NCI-H82 treated with DMSO at 0.1 percent for 48 hours (cell line): ENCODE data around the gene PTPRN2.
"Not testable (repeated sequence)": the region's sequence is repeated elsewhere in the genome, so short reads cannot be mapped to it uniquely, and the experiment has no call there.

ENCODE experiments used
- DNase-seq: peaks from one replicate; lab custom pipeline; 2025; ENCODE audit not compliant: unreplicated experiment; lab: John Stamatoyannopoulos, UW

The PTPRN2 gene

DNA sequence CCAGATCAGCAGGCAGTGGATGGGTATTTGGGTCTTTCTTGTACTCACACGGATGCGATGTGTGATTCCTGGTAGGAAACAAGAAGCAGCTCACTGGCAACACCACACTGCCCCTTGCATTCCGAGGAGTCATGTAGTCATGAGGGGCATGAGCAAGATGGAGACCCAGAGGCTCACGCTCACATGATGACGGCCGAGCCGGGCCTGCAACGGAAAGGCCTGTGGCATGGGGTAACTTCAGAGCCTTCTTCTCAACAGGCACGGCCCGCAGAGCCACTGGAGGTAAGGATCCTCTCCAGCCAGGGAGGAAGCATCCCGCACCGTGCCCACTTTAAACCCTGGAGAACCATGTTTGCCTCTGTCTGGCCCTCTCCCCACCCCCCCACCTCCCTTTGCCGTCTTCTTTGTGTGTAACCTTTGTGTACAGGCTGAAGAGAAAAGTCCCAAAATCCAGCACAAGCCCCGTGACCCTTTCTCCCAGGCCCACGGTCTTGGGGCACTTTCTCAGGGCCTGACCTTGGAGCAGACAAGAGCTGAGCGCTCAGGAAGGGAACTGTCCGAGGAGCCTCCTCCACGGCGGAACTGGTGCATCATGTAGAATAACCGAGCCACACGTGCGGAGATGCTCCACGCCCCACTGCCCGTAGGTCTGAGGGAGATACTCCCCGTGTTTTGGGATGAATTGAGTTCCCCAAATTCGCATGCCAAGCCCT lies 734.4 kb downstream of the PTPRN2 start:
- DNase-seq: no peak

DNA sequence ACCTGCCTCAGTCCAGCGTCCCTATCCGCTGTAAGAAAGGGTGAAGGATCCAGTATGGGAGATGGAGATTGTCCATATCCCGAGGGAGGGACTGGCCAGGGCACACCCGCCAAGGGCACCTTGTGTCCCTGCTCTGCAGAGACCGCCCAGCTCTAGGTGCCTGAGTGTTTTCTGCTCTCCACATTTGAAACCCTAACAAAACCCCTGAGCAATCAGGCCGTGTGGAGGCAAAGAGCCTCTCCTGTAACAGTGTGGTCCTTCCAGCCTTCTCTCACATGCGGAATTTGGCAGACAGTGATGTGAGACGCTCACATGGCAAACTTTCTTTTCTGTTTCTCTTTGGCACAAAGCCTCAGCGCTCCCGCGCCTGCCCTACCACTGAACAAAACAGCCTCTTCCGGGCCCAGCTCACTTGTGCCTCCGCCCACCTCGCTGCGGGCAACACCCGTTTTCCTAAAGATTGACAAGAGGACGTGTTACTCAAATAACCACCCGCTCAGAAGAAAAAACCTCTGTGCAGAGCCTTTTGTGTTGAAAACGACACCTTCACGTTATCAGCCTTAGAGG lies 736.0 kb downstream of the PTPRN2 start:
- no peak for DNase-seq

DNA sequence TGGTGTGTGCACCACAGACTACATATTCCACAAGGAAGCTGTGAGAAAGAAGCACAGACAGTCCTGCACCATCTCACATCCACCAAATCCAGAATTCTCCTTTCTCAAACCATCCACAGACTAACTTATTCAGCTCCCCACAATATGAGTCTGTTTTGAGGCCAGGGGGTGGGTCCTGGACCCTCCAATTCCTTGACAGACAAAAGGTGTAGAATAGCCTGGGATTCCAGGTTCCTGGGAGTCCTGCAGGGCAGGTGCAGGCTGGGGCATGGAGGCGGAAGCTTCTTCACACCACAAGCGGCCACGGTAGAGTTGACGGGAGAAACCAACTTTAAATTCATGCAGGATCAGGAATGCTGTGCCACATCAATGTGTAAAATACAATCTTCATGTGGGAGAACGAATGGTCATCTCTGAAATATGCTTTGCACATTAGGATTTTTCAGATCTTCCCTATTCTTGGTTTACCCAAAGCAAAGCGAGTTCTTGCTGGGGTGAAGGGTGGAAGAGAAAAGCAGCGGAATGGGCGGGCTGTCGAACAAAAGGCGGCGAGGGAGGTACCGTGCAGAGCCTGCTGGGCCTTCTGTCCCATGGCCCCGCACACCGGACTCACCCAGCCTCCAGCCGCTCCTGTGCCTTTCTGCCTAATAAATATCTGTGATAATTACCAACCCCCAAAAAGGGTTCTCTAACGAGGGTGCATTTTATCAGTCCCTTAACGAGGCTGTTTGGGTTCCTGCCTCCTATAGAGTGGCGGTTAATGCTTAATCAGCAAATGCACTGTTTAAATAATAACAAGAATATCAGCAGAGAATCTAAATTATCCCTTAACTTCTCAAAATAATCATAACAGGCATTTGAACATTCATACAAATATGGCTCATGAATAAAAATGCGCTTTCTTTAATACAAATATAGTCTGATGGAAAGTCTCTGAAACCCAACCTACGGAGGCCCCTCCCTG lies 736.9 kb downstream of the PTPRN2 start:
- no peak for DNase-seq

DNA sequence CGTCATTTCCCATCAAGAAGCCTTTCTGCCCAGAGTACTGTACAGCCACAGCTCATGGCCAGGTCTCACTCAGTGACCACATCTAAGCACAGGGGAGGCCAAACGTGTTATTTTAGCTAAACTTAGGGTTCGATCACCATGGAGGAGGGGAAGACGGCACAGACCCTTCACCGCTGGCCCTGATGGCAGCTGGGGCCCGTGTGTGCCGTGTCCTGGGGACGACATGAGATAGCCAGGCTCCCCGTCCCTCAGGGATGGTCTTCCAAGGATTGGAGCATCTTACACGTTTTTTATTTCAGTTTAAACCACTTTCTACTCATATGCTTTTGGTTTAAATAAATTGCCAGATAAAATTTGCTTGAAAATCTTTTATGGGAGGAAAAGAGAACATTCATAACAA lies 737.9 kb downstream of the PTPRN2 start:
- no peak for DNase-seq

DNA sequence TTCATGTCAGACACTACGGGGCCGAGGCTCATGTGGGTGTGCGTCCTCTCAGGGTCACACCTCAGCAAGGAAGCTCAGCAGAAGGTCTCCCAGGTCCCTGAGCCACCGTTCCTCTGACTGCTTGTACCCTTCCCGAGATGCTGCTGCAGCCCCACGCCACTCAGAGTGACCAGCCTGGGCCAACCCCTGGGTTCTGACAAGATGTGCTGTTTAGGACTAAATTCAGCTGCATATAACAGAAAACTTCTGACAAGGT lies 738.4 kb downstream of the PTPRN2 start:
- no peak for DNase-seq

DNA sequence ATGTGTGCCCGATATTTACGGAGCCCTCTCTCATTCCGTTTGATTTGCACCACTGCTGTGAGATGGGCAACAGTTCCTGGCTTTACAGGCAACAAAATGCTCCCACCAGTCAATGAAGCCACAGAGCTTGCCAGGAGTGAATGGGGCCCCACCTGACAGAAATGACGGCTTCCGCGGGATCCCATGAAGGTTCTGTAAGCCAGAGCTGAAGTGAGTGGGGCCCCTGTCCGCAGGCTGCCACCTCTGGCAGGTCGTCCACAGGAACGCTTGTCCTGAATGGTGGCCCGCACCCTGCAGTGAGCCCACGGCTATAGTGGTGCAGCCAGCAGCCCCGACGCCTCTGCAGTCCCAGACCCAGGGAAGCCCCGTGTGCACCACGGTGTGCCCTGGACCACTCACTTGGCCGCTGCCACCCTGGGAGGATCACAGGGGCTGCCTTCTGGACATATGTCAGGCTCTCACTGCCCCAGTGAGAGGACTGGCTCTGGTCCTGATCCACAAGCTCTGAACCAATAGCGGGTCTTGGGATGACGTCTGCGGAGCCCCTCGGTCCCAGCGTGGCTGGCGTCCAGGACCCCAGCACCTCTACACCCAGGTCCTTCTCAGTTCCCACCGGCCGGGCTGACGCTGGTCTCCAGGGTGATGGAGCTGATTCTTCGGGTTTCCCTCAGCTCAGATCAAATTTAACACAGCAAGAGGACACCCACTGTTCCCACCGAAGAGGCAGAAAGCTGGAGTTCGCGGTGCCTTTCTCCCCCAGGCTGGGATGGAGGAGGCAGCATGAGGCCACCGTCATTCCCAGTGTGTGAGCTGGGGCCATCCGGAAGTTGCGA lies 738.9 kb downstream of the PTPRN2 start:
- no peak for DNase-seq

DNA sequence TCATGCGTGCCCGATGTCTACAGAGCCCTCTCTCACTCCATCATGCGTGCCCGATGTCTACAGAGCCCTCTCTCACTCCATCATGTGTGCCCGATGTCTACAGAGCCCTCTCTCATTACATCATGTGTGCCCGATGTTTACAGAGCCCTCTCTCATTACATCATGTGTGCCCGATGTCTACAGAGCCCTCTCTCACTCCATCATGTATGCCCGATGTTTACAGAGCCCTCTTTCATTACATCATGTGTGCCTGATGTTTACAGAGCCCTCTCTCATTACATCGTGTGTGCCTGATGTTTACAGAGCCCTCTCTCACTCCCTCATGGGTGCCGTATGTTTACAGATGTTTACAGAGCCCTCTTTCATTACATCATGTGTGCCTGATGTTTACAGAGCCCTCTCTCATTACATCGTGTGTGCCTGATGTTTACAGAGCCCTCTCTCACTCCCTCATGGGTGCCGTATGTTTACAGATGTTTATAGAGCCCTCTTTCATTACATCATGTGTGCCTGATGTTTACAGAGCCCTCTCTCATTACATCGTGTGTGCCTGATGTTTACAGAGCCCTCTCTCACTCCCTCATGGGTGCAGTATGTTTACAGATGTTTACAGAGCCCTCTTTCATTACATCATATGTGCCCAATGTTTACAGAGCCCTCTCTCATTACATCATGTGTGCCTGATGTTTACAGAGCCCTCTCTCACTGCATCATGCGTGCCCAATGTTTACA lies 739.7 kb downstream of the PTPRN2 start:
- DNase-seq: not testable (repeated sequence)

DNA sequence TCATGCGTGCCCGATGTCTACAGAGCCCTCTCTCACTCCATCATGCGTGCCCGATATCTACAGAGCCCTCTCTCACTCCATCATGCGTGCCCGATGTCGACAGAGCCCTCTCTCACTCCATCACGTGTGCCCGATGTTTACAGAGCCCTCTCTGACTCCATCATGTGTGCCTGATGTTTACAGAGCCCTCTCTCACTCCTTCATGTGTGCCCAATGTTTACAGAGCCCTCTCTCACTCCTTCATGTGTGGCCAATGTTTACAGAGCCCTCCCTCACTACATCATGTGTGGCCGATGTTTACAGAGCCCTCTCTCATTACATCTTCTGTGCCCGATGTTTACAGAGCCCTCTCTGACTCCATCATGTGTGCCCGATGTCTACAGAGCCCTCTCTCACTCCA lies 740.9 kb downstream of the PTPRN2 start:
- DNase-seq: not testable (repeated sequence)

DNA sequence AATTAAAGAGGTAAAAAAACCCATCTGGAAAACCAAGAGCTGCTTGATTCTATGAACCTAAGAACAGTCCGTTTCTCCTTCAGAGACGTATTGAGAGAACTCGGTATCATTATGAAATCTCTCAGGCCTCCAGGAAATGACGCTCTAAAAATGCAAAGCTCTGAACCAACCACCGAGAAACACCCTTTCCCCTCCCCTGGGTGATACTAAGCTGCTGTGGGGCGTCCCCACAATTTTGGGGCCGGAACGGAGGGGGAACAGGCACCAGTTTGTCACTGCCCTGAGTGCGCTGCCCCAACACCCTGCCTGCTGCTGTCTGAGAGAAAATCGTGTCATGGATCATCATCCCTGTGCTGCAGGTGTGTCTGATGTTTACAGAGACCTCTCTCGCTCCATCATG lies 741.4 kb downstream of the PTPRN2 start:
- DNase-seq: no peak

DNA sequence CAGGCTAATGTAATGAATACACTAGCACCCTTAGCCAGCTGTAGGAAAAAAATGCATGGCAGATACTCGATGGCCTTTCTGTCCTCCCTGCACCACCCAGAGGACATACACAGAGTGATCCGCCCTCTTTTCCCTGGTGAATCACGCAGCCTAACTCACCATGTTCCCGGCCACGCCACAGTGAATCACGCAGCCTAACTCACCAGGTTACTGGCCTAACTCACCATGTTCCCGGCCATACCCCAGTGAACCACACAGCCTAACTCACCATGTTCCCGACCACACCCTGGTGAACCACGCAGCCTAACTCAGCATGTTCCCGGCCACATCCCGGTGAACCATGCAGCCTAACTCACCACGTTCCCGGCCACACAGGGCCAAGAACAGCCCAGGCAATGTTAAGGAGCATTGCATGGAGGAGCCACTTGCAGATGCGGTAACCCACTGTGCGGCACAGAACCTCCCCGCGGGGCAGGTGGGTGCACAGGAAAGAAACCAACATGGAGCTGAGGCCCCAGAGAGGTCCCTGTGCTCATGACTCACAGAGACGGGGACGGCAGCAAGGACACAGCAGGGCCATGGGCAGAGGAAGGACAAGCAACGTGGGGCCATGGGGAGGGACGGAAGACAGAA lies 742.3 kb downstream of the PTPRN2 start:
- DNase-seq: no peak

DNA sequence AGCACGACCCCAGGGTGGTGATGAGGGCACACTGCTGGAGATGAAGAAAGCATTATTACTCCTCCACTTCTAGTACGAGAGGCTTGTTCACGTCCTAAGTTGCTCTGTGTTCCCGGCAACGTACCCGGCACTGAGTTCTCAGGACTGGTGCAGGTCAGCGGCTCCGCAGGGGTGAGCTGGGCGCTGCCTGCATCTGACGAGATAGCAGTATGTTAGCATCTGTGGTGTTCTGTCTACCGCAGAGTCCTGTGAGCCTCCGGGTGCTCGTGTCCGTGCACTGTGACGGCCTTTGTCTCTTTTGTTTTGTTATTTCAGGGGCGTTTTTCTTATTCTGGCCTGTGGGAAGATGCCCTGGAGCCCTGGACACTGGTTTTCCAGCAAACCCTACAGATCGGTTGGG lies 743.0 kb downstream of the PTPRN2 start:
- DNase-seq: no peak

DNA sequence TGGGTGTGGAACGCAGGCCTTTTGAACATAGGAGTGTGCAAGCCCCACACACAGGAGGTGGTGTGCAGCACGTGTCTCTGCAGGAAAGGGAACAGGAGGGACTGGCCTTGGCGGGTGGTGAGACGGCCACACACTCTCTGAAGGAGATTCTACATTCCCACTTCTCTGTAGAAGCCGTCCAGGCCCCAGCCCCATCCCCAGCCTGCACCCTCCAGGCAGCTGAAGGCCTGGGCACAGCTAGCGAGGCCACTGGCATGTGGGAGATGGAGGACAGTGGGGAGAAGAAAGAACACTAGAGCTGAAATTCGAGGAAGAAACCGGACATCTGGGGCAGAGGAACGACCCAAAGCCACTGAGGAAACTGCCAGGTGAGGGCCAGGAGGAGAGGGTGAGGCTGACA lies 743.5 kb downstream of the PTPRN2 start:
- no peak for DNase-seq

DNA sequence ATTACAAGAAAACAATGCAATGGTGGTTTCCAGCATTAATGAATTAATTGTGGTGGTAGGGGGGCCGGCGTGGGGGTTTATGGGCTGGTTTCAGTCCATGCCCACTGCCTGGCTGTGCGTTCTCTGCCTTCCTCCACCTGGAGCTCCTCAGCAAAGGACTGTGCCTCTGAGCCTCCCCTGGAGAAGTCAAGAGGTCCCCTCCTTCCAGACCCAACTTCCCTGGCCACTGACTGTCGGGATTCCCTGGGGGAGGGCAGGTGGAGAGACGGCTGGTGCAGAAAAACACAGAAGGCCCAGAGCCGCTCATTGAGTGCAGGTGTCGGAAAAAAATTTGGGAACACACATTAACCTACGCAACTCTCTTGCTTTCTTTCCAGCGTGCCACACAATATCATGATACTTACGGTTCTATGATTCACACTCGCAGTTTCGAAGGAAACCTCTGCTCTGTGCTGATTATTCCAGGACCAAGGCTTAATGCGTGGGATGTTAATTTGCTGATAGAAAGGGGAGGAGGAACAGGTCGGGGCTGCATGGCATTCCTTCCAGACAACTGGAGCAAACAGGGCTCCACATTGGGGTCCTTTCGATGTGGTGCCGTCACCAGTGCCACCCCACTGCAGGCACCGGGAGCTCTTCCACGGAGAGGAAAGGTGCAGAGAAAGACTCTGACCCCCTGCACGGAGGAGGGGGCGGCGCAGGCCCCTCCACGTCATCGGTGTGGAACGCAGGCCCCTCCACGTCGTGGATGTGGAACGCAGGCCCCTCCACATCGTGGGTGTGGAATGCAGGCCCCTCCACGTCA lies 744.1 kb downstream of the PTPRN2 start:
- no peak for DNase-seq

DNA sequence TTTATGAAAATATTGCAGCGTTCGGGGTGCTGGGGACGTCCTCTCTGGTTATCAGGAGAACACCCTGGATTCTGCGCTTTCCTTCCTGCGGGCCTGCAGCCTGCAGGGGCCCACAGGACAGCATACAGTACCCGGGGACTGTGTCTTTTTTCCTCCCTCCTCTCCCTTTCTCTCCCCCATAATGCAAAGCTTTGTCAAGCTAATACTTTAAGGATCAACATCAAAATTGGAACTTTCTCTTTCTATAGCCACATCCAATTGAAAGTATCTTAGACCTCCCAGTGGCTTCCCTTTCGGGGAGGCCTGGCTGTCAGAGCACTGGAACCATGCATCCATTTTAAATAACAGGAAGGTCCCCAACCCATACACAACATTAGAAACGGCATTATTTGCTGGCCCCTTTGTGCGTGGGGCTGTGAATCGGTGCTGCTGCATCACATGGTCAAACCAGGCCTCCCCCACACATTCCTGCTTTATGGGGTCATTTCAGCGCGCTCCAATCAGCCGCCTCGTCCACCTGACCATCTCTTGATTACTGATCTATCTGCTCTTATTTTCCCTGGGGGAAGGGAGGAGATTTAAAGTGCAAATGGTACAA lies 745.8 kb downstream of the PTPRN2 start:
- DNase-seq: no peak

DNA sequence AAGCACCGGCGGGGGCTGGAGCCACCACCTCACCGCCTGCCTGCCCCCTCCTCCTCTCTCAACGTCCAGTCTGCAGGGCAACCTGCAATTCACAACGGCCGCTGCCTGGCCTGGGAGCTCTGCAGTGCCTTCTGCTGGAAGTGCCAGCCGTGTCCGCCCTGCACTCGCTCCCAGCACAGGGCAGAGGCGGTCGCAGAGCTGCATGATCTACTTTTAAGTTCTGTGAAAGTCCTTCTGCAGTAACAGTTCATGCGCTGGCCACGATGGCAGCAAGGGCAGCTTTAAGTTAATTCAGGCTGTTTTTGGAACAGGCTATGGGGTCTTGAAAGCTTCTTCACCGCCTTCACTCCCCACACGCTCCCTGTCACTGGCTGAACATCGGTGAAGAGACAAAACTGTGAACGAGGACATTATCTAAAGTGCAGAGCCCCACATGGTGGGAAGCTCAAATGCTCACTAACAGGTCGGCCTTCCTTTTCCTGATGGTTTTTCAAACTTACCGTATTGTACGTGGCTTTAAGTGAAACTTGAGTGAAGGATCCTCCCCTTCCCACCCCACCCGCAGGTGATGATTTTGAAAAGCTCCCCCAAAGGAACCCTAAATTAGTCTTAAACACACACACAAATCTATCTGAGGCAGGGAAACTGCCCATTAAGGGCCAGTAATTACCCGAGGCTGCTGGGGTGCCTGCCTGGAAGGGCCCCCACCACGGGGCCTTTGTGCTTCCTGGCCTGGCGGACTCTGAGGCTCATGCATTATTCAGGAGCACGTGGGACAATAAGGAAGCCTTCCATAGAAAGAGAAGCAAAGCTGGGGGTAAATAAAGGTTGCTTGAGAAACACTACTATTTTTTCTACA lies 746.5 kb downstream of the PTPRN2 start:
- DNase-seq: no peak

DNA sequence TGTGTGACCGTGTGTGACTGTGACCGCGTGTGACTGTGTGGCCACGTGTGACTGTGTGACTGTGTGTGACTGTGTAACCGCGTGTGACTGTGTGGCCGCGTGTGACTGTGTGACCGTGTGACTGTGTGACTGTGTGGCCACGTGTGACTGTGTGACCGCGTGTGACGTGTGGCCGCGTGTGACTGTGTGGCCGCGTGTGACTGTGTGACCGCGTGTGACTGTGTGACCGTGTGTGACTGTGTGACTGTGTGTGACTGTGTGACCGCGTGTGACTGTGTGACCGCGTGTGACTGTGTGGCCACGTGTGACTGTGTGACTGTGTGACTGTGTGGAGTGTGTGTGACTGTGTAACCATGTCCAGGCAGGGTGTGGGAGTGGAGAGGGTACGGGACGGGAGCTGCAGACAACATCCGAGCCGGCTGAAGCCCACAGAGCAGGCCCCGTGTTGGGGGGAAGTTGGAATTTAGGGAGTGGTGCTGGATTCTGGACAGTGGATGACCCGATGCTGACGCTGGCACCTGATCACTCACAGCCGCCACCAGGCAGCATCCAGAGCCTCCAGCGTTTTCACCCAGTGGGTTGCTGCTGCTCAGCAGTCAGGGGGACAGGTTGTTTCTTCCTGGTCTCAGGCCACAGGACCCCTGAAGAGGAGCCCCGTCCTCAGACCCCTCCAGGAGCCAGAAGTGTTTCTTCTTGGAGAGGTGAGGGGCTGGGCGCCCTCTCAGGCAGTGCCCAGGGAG lies 747.3 kb downstream of the PTPRN2 start:
- DNase-seq: no peak

DNA sequence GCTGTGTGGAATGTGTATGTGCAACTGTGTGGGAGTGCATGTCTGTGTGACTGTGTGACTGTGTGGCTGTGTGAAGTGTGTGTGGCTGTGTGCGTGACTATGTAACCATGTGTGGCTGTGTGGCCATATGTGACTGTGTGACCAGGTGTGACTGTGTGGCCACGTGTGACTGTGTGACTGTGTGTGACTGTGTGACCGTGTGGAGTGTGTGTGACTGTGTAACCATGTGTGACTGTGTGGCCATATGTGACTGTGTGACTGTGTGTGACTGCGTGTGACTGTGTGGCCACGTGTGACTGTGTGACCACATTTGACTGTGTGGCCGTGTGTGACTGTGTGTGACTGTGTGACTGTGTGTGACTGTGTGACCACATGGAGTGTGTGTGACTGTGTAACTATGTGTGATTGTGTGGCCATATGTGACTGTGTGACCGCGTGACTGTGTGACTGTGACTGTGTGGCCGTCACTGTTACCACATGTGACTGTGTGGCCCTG lies 747.9 kb downstream of the PTPRN2 start:
- DNase-seq: no peak
